Retinal pigment epithelial cell (primary cell): Measurements from ENCODE around the gene CDK3.

Experiments used
- DNase-seq: peaks from one replicate; pipeline ENCODE4 v3.0.0-alpha.2; 2010; ENCODE audit warnings: low read depth
- H3K4me3 ChIP-seq: 2 replicates; pipeline ENCODE4 v1.5.1; 2011; ENCODE audit warnings: mild to moderate bottlenecking, low read length, control low read depth, moderate library complexity
- CTCF ChIP-seq: conservative IDR thresholded peaks from 2 replicates; pipeline ENCODE4 v1.5.1; 2011; ENCODE audit warnings: low read depth, low read length, control low read depth, inconsistent platforms

The CDK3 gene

GRCh38 chr17:76053246-76054111 is 52.8 kb downstream of the CDK3 start:
- DNase-seq, result peak; percentile 54
- no peak overlapping the region for H3K4me3 ChIP-seq
- TF ChIP-seq CTCF, result no peak

GRCh38 chr17:76054112-76054476 is 53.4 kb downstream of the CDK3 start:
- TF ChIP-seq CTCF, result no peak
- no peak overlapping the region for H3K4me3 ChIP-seq
- no peak for DNase-seq
